PC-9 (cell line): ENCODE data around the gene SC5D.

Source experiments
- EZH2 ChIP-seq: fragments of 200-600 bp; sonication (generic); IDR thresholded peaks from 2 replicates; pipeline ENCODE4 v1.8.0; 2017; ENCODE audit warnings: antibody characterized with exemption, low read depth
- TF ChIP-seq, protein P1 (sequence below): fragments of 200-600 bp; sonication (generic); conservative IDR thresholded peaks from 2 replicates; pipeline ENCODE4 v1.6.1; 2017; ENCODE audit warnings: mixed run types, antibody characterized with exemption, mild to moderate bottlenecking, moderate library complexity

DNA sequence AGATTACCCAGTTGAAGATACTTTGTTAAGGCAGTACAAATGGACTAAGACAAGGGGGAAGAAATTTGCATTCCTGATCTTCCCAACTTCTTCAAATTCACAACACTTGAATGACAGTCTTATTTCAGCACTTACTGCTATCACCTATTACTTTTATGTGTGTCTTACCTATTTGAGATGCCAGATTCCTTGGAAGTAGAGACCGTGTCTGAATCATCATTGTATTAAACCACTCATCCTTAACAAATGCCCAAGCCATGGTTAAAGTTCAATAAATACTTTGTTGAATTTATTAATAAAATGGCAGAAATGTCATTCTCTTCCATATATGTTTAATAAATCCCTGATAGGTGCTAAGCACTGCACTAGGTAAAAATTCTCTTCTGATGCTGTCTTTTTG is 18.3 kb downstream of the SC5D start:
- TF ChIP-seq, protein P1, sequence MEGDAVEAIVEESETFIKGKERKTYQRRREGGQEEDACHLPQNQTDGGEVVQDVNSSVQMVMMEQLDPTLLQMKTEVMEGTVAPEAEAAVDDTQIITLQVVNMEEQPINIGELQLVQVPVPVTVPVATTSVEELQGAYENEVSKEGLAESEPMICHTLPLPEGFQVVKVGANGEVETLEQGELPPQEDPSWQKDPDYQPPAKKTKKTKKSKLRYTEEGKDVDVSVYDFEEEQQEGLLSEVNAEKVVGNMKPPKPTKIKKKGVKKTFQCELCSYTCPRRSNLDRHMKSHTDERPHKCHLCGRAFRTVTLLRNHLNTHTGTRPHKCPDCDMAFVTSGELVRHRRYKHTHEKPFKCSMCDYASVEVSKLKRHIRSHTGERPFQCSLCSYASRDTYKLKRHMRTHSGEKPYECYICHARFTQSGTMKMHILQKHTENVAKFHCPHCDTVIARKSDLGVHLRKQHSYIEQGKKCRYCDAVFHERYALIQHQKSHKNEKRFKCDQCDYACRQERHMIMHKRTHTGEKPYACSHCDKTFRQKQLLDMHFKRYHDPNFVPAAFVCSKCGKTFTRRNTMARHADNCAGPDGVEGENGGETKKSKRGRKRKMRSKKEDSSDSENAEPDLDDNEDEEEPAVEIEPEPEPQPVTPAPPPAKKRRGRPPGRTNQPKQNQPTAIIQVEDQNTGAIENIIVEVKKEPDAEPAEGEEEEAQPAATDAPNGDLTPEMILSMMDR, result no peak
- no peak for TF ChIP-seq EZH2
